HEK293 (cell line): ENCODE data around the gene GNG7.

Source experiments
- CTCF ChIA-PET: fragments of 350-600 bp; formaldehyde crosslinking; extraction: SDS; loops from one replicate; lab custom pipeline; 2021; ENCODE audit warnings: antibody characterized with exemption; lab: Yijun Ruan, JAX
- POLR2A ChIA-PET: fragments of 300-600 bp; formaldehyde crosslinking; extraction: SDS; loops from one replicate; lab custom pipeline; 2020; ENCODE audit warnings: antibody characterized with exemption, inconsistent platforms; lab: Yijun Ruan, JAX
- H3K27ac ChIP-seq: fragments of 200-500 bp; sonication (Bioruptor generic); 2 replicates; pipeline ENCODE4 v1.5.1; 2014; ENCODE audit warnings: low read depth, low read length, control low read depth, inconsistent platforms; ENCODE audit errors: extremely low read depth
- H3K36me3 ChIP-seq, 2 experiments: fragments of 200-500 bp in 1 of 2; sonication (Bioruptor generic) in 1 of 2; 1 replicate in 1 of 2; 2 replicates in 1 of 2; pipeline ENCODE4 v1.5.1; 2014 to 2017; ENCODE audit warnings: inconsistent platforms in 2 of 2, low read length in 2 of 2; ENCODE audit not compliant: control insufficient read depth in 2 of 2, insufficient read depth in 1 of 2
- H3K4me1 ChIP-seq: fragments of 200-500 bp; sonication (Bioruptor generic); 2 replicates; pipeline ENCODE4 v1.5.1; 2014; ENCODE audit warnings: mild to moderate bottlenecking, low read length, inconsistent platforms; ENCODE audit not compliant: control insufficient read depth, insufficient read depth
- H3K4me3 ChIP-seq: 2 replicates; pipeline ENCODE4 v1.5.1; 2011; ENCODE audit warnings: low read depth, mild to moderate bottlenecking, control low read depth, low read length, moderate library complexity
- H3K9me3 ChIP-seq: fragments of 200-500 bp; sonication (Bioruptor generic); 2 replicates; pipeline ENCODE4 v1.5.1; 2014; ENCODE audit warnings: low read depth, low read length, inconsistent platforms; ENCODE audit not compliant: control insufficient read depth, insufficient read depth
- EGR2 ChIP-seq: fragments of 450-650 bp; formaldehyde crosslinking; IDR thresholded peaks from 2 replicates; pipeline ENCODE4 v1.5.1; 2016; ENCODE audit warnings: low read depth, missing biosample characterization, missing genetic modification characterization
- GLIS2 ChIP-seq: fragments of 450-650 bp; formaldehyde crosslinking; IDR thresholded peaks from 2 replicates; pipeline ENCODE4 v1.5.1; 2016; ENCODE audit warnings: missing biosample characterization, missing genetic modification characterization
- HOXA7 ChIP-seq: sonication (generic); formaldehyde crosslinking; IDR thresholded peaks from 2 replicates; pipeline ENCODE4 v1.8.1; 2022; ENCODE audit warnings: missing genetic modification reagents, borderline replicate concordance
- HOXD13 ChIP-seq: sonication (generic); formaldehyde crosslinking; IDR thresholded peaks from 2 replicates; pipeline ENCODE4 v1.8.0; 2022; ENCODE audit warnings: missing genetic modification reagents, borderline replicate concordance
- KLF10 ChIP-seq: fragments of 450-650 bp; IDR thresholded peaks from 2 replicates; pipeline ENCODE4 v1.5.1; 2018; ENCODE audit warnings: missing biosample characterization, mild to moderate bottlenecking, missing genetic modification characterization
- MEIS1 ChIP-seq: sonication (generic); formaldehyde crosslinking; IDR thresholded peaks from 2 replicates; pipeline ENCODE4 v1.8.1; 2022; ENCODE audit warnings: missing genetic modification reagents, mild to moderate bottlenecking, borderline replicate concordance
- SP3 ChIP-seq: fragments of 450-650 bp; formaldehyde crosslinking; IDR thresholded peaks from 2 replicates; pipeline ENCODE4 v1.5.1; 2016; ENCODE audit warnings: missing biosample characterization, missing genetic modification characterization
- ZBTB21 ChIP-seq: fragments of 450-650 bp; formaldehyde crosslinking; IDR thresholded peaks from 2 replicates; pipeline ENCODE4 v1.5.1; 2017; ENCODE audit warnings: missing biosample characterization, missing genetic modification characterization
- ZBTB8A ChIP-seq: fragments of 450-650 bp; formaldehyde crosslinking; IDR thresholded peaks from 2 replicates; pipeline ENCODE4 v1.5.1; 2016; ENCODE audit warnings: missing biosample characterization, missing genetic modification characterization
- ZFP69B ChIP-seq: fragments of 450-650 bp; formaldehyde crosslinking; IDR thresholded peaks from 2 replicates; pipeline ENCODE4 v1.5.1; 2016; ENCODE audit warnings: missing biosample characterization, missing genetic modification characterization
- ZNF2 ChIP-seq: fragments of 450-650 bp; formaldehyde crosslinking; IDR thresholded peaks from 2 replicates; pipeline ENCODE4 v1.5.1; 2016; ENCODE audit warnings: missing biosample characterization, missing genetic modification characterization
- ZNF302 ChIP-seq: fragments of 450-650 bp; formaldehyde crosslinking; IDR thresholded peaks from 2 replicates; pipeline ENCODE4 v1.5.1; 2016; ENCODE audit warnings: missing biosample characterization, missing genetic modification characterization, low read depth
- ZNF426 ChIP-seq: fragments of 450-650 bp; formaldehyde crosslinking; IDR thresholded peaks from 2 replicates; pipeline ENCODE4 v1.5.1; 2017; ENCODE audit warnings: missing biosample characterization, missing genetic modification characterization, mild to moderate bottlenecking, inconsistent platforms, moderate library complexity
- ZNF473 ChIP-seq: fragments of 450-650 bp; formaldehyde crosslinking; IDR thresholded peaks from 2 replicates; pipeline ENCODE4 v1.5.1; 2017; ENCODE audit warnings: missing biosample characterization, missing genetic modification characterization
- ZNF521 ChIP-seq: fragments of 450-650 bp; formaldehyde crosslinking; IDR thresholded peaks from 2 replicates; pipeline ENCODE4 v1.5.1; 2017; ENCODE audit warnings: missing biosample characterization, mild to moderate bottlenecking, missing genetic modification characterization
- ZNF623 ChIP-seq: fragments of 450-650 bp; formaldehyde crosslinking; IDR thresholded peaks from 2 replicates; pipeline ENCODE4 v1.5.1; 2016; ENCODE audit warnings: missing biosample characterization, missing genetic modification characterization
- ZNF747 ChIP-seq: fragments of 450-650 bp; formaldehyde crosslinking; IDR thresholded peaks from 2 replicates; pipeline ENCODE4 v1.5.1; 2016; ENCODE audit warnings: missing biosample characterization, missing genetic modification characterization
- ZNF768 ChIP-seq: fragments of 450-650 bp; formaldehyde crosslinking; IDR thresholded peaks from 2 replicates; pipeline ENCODE4 v1.5.1; 2018; ENCODE audit warnings: missing biosample characterization, mild to moderate bottlenecking, missing genetic modification characterization
- ZXDB ChIP-seq: fragments of 450-650 bp; formaldehyde crosslinking; IDR thresholded peaks from 2 replicates; pipeline ENCODE4 v1.5.1; 2016; ENCODE audit warnings: missing biosample characterization, missing genetic modification characterization
- TF ChIP-seq, protein P1 (sequence below): fragments of 450-650 bp; formaldehyde crosslinking; IDR thresholded peaks from 2 replicates; pipeline ENCODE4 v1.5.1; 2016; ENCODE audit warnings: missing biosample characterization, missing genetic modification characterization, low read depth
- TF ChIP-seq, protein P2 (sequence below): fragments of 450-650 bp; formaldehyde crosslinking; IDR thresholded peaks from 2 replicates; pipeline ENCODE4 v1.5.1; 2016; ENCODE audit warnings: missing biosample characterization, missing genetic modification characterization
- TF ChIP-seq, protein P3 (sequence below): fragments of 450-650 bp; formaldehyde crosslinking; IDR thresholded peaks from 2 replicates; pipeline ENCODE4 v1.5.1; 2016; ENCODE audit warnings: missing biosample characterization, missing genetic modification characterization

The GNG7 gene

GRCh38 chr19:2528675-2529101 lies 173.8 kb downstream of the GNG7 start:
- Histone ChIP-seq H3K36me3 (no peaks in the 10 kb centered on the region), H3K4me1 (peaks cover 7% of the 10 kb centered on the region; the same call in 1 of the 2 replicates), H3K27ac (no peak overlapping the region), H3K4me3 (no peak overlapping the region), H3K9me3 (no peaks in the 10 kb centered on the region)
- POLR2A ChIA-PET = interaction anchor here (1.1 to 3.8 kb wide), 5 partner anchors 14 to 52 kb away, joined by 3 to 62 read pairs (median 7); partner anchors contain the start of gene GADD45B
- TF ChIP-seq ZNF768 (tag by site-specific recombination) = peak; percentile 80; the same call in 1 of the 2 replicates
- TF ChIP-seq, protein P1, sequence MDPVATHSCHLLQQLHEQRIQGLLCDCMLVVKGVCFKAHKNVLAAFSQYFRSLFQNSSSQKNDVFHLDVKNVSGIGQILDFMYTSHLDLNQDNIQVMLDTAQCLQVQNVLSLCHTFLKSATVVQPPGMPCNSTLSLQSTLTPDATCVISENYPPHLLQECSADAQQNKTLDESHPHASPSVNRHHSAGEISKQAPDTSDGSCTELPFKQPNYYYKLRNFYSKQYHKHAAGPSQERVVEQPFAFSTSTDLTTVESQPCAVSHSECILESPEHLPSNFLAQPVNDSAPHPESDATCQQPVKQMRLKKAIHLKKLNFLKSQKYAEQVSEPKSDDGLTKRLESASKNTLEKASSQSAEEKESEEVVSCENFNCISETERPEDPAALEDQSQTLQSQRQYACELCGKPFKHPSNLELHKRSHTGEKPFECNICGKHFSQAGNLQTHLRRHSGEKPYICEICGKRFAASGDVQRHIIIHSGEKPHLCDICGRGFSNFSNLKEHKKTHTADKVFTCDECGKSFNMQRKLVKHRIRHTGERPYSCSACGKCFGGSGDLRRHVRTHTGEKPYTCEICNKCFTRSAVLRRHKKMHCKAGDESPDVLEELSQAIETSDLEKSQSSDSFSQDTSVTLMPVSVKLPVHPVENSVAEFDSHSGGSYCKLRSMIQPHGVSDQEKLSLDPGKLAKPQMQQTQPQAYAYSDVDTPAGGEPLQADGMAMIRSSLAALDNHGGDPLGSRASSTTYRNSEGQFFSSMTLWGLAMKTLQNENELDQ = no peak
- no peak for TF ChIP-seq ZNF426 (tag by site-specific recombination)
- TF ChIP-seq ZNF521 (tag by site-specific recombination) = no peak
- TF ChIP-seq GLIS2 (tag by site-specific recombination) = no peak
- CTCF ChIA-PET = interaction anchor here (0.7 kb wide), 1 partner anchor 14 kb away, joined by 3 read pairs; no protein-coding TSS in a partner anchor

DNA sequence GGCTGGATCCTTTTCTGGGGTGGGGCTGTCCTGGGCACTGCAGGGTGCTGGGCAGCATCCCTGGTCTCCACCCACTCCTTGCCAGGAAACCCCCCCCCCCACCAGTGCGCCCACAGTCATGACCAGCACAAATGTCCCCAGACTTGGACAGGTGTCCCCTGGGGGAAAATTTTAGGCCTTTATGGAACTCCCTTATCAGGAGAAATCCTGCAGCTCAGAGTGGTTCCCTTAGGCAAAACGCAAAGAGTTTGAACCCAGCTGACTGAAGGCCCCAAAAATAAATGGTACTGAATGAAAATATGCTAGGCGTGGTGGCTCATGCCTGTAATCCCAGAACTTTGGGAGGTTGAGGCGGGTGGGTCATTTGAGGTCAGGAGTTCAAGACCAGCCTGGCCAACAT lies 174.8 kb downstream of the GNG7 start:
- no peak overlapping the region for H3K27ac ChIP-seq

DNA sequence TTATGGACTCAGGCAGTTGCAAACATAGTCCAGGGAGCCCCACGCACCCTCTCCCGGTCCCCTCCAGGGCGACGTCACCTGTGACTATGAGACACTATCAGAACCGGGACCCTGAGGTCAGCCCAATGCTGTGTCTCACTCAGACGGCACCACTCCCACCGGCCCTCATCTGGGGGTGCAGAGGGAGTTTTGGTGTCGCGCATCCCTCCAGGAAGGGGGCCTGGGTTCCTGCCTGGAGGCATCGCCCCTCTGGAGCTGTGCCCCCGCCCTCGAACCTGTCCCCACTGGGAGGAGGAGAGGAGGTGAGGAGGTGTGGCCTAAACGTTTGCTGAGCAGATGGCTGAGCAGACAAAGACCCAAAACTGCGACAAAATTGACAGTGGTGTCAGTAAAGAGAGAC lies 175.3 kb downstream of the GNG7 start:
- ChIA-PET CTCF (no interaction called here), POLR2A (interaction anchor here (0.5 kb wide), 1 partner anchor 51 kb away, joined by 3 read pairs; the partner anchor contains the start of gene GADD45B)
- H3K4me1 ChIP-seq = 0 out of 2 replicates have a peak, but pooled peaks cover 4% of the 10 kb centered on the region
- TF ChIP-seq, protein P2, sequence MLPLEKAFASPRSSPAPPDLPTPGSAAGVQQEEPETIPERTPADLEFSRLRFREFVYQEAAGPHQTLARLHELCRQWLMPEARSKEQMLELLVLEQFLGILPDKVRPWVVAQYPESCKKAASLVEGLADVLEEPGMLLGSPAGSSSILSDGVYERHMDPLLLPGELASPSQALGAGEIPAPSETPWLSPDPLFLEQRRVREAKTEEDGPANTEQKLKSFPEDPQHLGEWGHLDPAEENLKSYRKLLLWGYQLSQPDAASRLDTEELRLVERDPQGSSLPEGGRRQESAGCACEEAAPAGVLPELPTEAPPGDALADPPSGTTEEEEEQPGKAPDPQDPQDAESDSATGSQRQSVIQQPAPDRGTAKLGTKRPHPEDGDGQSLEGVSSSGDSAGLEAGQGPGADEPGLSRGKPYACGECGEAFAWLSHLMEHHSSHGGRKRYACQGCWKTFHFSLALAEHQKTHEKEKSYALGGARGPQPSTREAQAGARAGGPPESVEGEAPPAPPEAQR (tag by site-specific recombination) = no peak
- TF ChIP-seq EGR2 (tag by site-specific recombination) = no peak
- no peak for TF ChIP-seq MEIS1 (CRISPR knock-in tag)
- TF ChIP-seq KLF10 (tag by site-specific recombination) = no peak
- TF ChIP-seq HOXA7 (CRISPR knock-in tag) = no peak
- no peak for TF ChIP-seq ZNF747 (tag by site-specific recombination)
- TF ChIP-seq ZBTB8A (tag by site-specific recombination) = no peak
- no peak for TF ChIP-seq ZNF473
- no peak for TF ChIP-seq ZNF521 (tag by site-specific recombination)
- TF ChIP-seq SP3 (tag by site-specific recombination) = no peak
- TF ChIP-seq ZFP69B = no peak
- TF ChIP-seq ZBTB21 (tag by site-specific recombination) = no peak
- no peak for TF ChIP-seq ZNF2 (tag by site-specific recombination)
- no peak for TF ChIP-seq ZXDB (tag by site-specific recombination)
- TF ChIP-seq ZNF623 = no peak
- no peak for TF ChIP-seq ZNF302 (tag by site-specific recombination)

More for the DNA sequence above, 174.8 kb downstream of the GNG7 start:
- Histone ChIP-seq H3K4me1 (0 out of 2 replicates have a peak, but pooled peaks cover 4% of the 10 kb centered on the region), H3K36me3 (no peaks in the 10 kb centered on the region), H3K9me3 (no peaks in the 10 kb centered on the region), H3K4me3 (no peak overlapping the region)
- TF ChIP-seq, protein P3, sequence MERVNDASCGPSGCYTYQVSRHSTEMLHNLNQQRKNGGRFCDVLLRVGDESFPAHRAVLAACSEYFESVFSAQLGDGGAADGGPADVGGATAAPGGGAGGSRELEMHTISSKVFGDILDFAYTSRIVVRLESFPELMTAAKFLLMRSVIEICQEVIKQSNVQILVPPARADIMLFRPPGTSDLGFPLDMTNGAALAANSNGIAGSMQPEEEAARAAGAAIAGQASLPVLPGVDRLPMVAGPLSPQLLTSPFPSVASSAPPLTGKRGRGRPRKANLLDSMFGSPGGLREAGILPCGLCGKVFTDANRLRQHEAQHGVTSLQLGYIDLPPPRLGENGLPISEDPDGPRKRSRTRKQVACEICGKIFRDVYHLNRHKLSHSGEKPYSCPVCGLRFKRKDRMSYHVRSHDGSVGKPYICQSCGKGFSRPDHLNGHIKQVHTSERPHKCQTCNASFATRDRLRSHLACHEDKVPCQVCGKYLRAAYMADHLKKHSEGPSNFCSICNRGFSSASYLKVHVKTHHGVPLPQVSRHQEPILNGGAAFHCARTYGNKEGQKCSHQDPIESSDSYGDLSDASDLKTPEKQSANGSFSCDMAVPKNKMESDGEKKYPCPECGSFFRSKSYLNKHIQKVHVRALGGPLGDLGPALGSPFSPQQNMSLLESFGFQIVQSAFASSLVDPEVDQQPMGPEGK = 0 out of 2 replicates have a peak, but pooled peaks have one; percentile 11
- no peak for TF ChIP-seq HOXD13 (CRISPR knock-in tag)
- POLR2A ChIA-PET = interaction anchor here (3.8 kb wide), 1 partner anchor 51 kb away, joined by 62 read pairs; the partner anchor contains the start of gene GADD45B
- CTCF ChIA-PET = interaction anchor here (0.6 to 0.7 kb wide), 2 partner anchors 88 to 267 kb away, joined by 3 to 5 read pairs; no protein-coding TSS in a partner anchor

More for the DNA sequence above, 175.3 kb downstream of the GNG7 start:
- H3K9me3 ChIP-seq = no peaks in the 10 kb centered on the region
- no peak overlapping the region for H3K27ac ChIP-seq
- H3K36me3 ChIP-seq = no peaks in the 10 kb centered on the region
- no peak overlapping the region for H3K4me3 ChIP-seq
